HG03175 (cell line): ENCODE data around the gene PRKCB.
A peak's percentile ranks its signal among the peaks of the same experiment; 100 is the strongest.

Experiments
- ATAC-seq: cut with Tn5 transposase; IDR thresholded peaks from one replicate; pipeline ENCODE4 v1.9.1; 2021; ENCODE audit warnings: mild to moderate bottlenecking, moderate library complexity; ENCODE audit not compliant: unreplicated experiment

Gene PRKCB

DNA sequence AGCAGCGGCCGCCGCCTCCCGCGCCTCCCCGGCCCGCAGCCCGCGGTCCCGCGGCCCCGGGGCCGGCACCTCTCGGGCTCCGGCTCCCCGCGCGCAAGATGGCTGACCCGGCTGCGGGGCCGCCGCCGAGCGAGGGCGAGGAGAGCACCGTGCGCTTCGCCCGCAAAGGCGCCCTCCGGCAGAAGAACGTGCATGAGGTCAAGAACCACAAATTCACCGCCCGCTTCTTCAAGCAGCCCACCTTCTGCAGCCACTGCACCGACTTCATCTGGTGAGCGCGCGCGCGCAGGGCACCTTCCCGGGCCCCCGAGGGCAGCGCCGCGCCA is 258 bp downstream of the PRKCB start:
- ATAC-seq = peak; percentile 37

GRCh38 chr16:23836404-23837311 is 875 bp downstream of the PRKCB start:
- ATAC-seq = peak; percentile 35

GRCh38 chr16:23837553-23838308 is 1.9 kb downstream of the PRKCB start:
- ATAC-seq = no peak

DNA sequence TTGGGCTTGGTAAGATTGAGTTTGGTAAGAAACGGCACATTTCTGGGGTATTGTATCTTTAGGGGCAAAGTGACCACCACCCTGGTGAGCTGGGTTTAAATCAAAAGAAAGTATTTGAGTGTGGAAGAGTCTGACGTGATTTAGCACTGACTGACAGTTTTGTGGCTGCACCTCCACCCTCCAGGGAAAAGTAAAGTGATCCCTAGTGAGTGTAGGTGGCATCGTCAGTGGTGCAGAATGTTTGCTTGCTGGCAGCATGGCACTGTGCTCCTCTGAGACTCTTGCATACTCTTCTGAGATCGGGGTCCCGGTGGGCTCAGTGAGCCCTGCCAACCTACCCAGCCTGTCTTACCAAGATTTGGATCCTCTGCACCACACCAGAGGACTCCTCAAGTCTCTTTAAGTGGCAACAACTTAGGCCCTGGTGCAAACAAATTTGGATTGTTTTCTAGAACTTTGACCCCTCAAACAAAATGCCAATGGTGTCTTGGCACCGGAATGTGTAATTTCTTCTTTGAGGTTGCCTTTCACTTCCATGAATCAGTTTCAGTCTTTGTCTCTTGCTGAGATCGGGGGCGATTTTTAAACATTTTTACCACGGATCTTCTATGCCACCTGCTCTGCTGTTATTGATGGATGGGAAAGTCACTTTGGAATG is 2.8 kb downstream of the PRKCB start:
- ATAC-seq = no peak

GRCh38 chr16:23840310-23840709 is 4.5 kb downstream of the PRKCB start:
- ATAC-seq = no peak

- ATAC-seq = peak; percentile 71
These were observed 6.4 kb downstream of the PRKCB start for GRCh38 chr16:23842137-23842600.

DNA sequence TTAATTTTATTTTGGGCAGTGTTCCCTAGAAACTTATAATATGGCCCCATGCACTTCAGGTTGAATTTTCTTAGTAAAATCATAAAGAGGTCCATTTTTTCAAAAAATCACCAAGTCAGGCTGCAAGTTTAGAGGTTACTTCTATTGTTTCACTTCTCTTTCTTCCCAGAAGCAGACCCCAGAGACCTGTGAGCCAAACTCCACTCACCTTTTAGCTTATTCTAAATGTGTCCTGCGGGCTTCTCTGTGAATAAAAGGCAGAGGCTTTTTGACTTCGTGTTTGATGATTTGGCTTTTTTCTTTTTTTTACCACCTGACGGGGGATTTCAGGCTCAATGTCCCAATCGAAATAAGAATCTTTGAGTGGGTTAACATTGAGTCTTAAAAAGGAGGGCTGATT is 7.4 kb downstream of the PRKCB start:
- peak; percentile 41 for ATAC-seq

- no peak for ATAC-seq
These were observed 11.5 kb downstream of the PRKCB start for GRCh38 chr16:23847251-23847650.

GRCh38 chr16:23847948-23848347 is 12.2 kb downstream of the PRKCB start:
- ATAC-seq = no peak

DNA sequence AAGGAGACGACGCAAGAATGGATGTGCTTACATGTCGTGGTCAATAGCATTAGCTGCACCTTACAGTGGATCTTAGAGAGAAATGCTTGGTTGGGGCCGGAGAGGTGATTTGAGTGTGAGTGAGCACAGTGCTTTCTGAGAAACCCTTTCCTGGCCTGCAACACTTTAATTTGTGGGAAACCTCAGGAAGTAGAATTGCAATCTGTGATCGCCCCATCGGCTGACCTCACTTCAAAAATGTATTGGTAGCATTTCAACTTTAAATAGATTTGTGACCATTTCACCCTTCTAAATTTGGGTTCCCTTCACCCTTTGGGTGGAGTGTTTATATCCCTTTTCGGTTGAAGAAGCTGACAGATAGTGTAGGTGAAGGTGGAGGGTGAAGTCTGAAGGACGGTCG is 13.2 kb downstream of the PRKCB start:
- no peak for ATAC-seq

- ATAC-seq = no peak
These were observed 17.2 kb downstream of the PRKCB start for GRCh38 chr16:23852794-23853562.

DNA sequence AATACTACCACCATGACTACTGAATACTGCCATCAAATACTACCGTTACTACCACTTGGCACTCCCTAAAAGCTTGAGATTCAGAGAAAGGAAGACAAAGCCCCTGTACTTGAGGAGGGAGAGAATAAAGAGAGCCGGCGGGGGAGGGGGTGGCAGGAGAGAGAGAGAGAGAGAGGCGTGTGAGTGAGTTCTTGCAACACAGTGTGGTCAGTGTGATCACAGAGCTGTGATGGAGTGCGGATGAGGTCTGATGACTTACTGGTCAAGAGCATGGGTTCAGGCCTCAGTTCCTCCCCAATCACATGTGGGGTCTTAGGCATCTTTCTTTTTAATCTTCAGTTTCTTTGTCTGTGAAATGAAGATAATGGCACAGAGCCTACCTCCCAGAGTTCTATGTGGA is 19.2 kb downstream of the PRKCB start:
- ATAC-seq = no peak

DNA sequence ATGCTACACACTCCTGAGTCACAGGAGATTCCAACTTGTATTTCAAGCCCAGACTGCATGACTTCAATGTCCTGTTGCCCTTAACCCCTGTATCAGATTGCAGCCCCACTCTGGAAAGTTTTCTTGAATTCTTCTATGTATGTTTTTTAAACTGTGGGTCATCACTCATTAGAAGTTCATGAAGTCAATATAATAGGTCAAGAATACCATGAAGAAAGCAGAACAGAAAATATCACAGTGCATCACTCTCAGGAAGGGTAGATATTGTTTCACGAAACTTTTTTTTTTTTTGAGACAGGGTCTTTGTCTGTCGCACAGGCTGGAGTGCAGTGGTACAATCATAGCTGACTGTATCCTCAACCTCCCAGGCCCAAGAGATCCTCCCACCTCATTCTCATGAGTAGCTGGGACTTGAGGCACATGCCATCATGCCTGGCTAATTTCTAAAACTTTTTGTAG is 20.5 kb downstream of the PRKCB start:
- no peak for ATAC-seq

DNA sequence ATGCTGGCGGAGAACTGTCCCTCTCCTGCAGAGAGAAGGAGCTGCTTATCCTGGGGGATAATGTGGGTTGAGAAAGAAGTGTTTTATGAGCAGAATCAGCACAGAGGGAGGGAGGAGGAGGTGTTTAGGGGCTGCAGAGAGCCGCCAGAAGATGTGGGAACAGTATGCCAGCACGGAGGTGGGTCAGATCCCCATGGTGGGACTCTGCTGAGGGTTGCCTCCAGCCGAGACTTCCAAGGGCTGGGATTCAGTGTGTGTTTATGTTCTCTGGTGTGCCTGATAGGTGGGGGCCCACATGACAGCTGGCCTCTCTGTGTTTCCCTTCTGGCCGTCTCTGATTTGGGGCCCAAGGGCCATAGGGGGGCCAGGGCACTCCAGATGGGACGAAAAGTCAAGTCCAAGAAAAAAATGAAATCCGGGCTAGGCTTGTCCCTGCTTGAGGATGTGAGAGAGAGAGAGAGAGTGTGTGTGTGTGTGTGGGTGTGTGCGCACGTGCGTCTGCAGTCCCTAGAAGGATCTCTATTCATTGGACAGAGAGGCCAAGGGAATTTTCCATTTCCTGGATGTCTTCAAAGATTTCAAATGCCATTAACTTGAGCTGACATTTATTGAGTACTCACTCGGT is 21.6 kb downstream of the PRKCB start:
- no peak for ATAC-seq

DNA sequence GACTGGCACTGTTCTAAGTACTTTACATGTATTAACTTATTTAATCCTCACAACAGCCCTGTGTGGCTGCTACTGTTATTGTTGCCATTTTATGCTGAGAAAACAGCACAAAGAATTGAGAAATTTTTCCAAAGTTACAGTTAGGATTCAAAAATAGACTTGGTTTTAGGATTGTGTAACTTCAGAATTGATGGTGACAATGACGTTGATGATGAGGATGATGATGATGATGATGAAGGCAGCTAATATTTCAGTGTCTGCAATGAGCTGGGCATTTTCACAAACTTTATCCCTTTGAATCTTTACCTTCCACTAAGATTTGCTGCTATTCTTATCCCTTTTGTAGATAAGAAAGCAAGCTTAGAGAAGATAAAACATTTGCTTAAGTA is 22.1 kb downstream of the PRKCB start:
- no peak for ATAC-seq

DNA sequence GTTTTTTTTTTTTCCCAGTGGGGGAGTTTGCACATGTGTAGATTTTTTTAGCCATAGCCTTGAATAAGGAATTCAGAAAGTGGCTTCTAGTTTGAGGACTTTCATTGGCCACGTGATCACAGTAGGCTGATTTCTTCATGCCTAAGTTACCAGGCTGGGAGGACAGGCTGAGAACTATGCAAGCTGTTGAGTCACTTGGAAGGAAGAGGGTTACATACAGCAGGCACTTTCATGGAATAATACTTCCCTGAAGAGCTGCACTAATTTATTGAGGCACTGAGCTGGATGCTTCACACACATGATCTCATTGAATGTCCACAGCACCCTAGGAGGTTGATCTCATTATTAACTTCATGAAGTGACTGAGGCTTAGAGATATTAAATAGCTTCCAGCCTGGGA is 22.8 kb downstream of the PRKCB start:
- no peak for ATAC-seq

GRCh38 chr16:23859713-23860269 is 24.0 kb downstream of the PRKCB start:
- ATAC-seq = no peak

GRCh38 chr16:23861874-23862273 is 26.1 kb downstream of the PRKCB start:
- ATAC-seq = no peak

DNA sequence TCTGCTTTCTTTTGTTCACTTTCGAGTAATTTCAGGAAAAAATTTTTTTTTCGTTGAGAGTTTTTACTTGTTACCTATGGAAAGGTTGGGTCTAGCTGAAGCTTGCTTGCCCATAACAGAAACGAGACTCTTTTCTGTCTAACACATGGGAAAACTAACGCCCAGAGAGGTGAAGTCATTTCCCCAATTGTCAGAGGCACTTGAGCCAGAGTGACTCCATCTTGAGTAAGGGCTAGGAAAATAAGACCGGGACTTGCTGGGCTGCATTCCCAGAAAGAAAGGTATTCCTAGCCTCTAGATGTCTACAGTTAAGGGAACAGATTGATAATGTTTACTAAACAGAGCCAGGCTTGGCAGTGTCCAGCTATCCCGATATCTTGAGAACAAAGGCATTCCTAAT is 26.8 kb downstream of the PRKCB start:
- no peak for ATAC-seq
